GM12874 (cell line): ENCODE data around the gene PLCG2.
A peak's percentile ranks its signal among the peaks of the same experiment; 100 is the strongest.

Experiments
- CTCF ChIP-seq: IDR thresholded peaks from 2 replicates; pipeline ENCODE4 v1.5.1; 2011; ENCODE audit warnings: low read depth, mild to moderate bottlenecking, control low read depth, low read length, moderate library complexity; ENCODE audit not compliant: insufficient read depth

The PLCG2 gene

GRCh38 chr16:81778861-81779535, at the start of gene PLCG2:
TSS of gene PLCG2 (plus strand) at chr16:81779291. CDS start at chr16:81785990, 6,699 bp downstream.
- no peak for TF ChIP-seq CTCF

GRCh38 chr16:81729451-81729850, 49.6 kb upstream of the PLCG2 start:
- no peak for TF ChIP-seq CTCF

- peak; percentile 74 for TF ChIP-seq CTCF
These were observed 48.7 kb upstream of the PLCG2 start for GRCh38 chr16:81730090-81731051.

- TF ChIP-seq CTCF = no peak
These were observed 47.4 kb upstream of the PLCG2 start for GRCh38 chr16:81731649-81732048.

GRCh38 chr16:81732699-81733098, 46.4 kb upstream of the PLCG2 start:
- 0 out of 2 replicates have a peak, but pooled peaks have one; percentile 3 for TF ChIP-seq CTCF

- TF ChIP-seq CTCF = no peak
These were observed 45.8 kb upstream of the PLCG2 start for GRCh38 chr16:81733295-81733694.
